ENCODE results near the gene SART3. TPM values are rescaled to one million over a fixed set of nuclear protein-coding genes. Genes with fewer than 3 reads are reported as not detected.

SART3 gene
- 10 to 100 TPM; 49.4 to 67.8 (median 56.7) TPM for polyA plus RNA-seq (ENCODE audit: insufficient read length in 4 of 4)

- peak; percentile 79 to 89 (median 82) for DNase-seq (ENCODE audit: low read depth in 4 of 4, low spot score in 3 of 4)
Measured at GRCh38 chr12:108560752-108561719, at the start of gene SART3. Gene SART3 (minus strand): TSS chr12:108561173. CDS start chr12:108561154, 19 bp downstream.

- no peak for DNase-seq (ENCODE audit: low read depth in 4 of 4, low spot score in 3 of 4)
Measured at GRCh38 chr12:108610336-108610815, 49.4 kb upstream of the SART3 start.

- DNase-seq (ENCODE audit: low read depth in 4 of 4, low spot score in 3 of 4): peak in 3 of 4 donors; percentile 63 to 82 (median 73)
Measured at GRCh38 chr12:108609537-108610335, 48.8 kb upstream of the SART3 start.

GRCh38 chr12:108608616-108609015, 47.6 kb upstream of the SART3 start:
- DNase-seq (ENCODE audit: low read depth in 4 of 4, low spot score in 3 of 4): no peak

GRCh38 chr12:108607981-108608600, 47.1 kb upstream of the SART3 start:
- no peak for DNase-seq (ENCODE audit: low read depth in 4 of 4, low spot score in 3 of 4)

GRCh38 chr12:108606492-108606891, 45.5 kb upstream of the SART3 start:
- no peak for DNase-seq (ENCODE audit: low read depth in 4 of 4, low spot score in 3 of 4)

- DNase-seq (ENCODE audit: low read depth in 4 of 4, low spot score in 3 of 4): no peak
Measured at GRCh38 chr12:108605690-108606406, 44.9 kb upstream of the SART3 start.

- no peak for DNase-seq (ENCODE audit: low read depth in 4 of 4, low spot score in 3 of 4)
Measured at GRCh38 chr12:108605000-108605689, 44.2 kb upstream of the SART3 start.

- DNase-seq (ENCODE audit: low read depth in 4 of 4, low spot score in 3 of 4): no peak
Measured at GRCh38 chr12:108604208-108604941, 43.4 kb upstream of the SART3 start.

- DNase-seq (ENCODE audit: low read depth in 4 of 4, low spot score in 3 of 4): no peak
Measured at GRCh38 chr12:108603743-108604142, 42.8 kb upstream of the SART3 start.

GRCh38 chr12:108602976-108603704, 42.2 kb upstream of the SART3 start:
- DNase-seq (ENCODE audit: low read depth in 4 of 4, low spot score in 3 of 4): no peak

- DNase-seq (ENCODE audit: low read depth in 4 of 4, low spot score in 3 of 4): no peak
Measured at GRCh38 chr12:108602209-108602705, 41.3 kb upstream of the SART3 start.

- no peak for DNase-seq (ENCODE audit: low read depth in 4 of 4, low spot score in 3 of 4)
Measured at GRCh38 chr12:108600702-108601007, 39.7 kb upstream of the SART3 start.

GRCh38 chr12:108599948-108600701, 39.2 kb upstream of the SART3 start:
- DNase-seq (ENCODE audit: low read depth in 4 of 4, low spot score in 3 of 4): no peak

GRCh38 chr12:108599541-108599940, 38.6 kb upstream of the SART3 start:
- DNase-seq (ENCODE audit: low read depth in 4 of 4, low spot score in 3 of 4): no peak

GRCh38 chr12:108598553-108599250, 37.7 kb upstream of the SART3 start:
- no peak for DNase-seq (ENCODE audit: low read depth in 4 of 4, low spot score in 3 of 4)
